GM10248 (cell line): ENCODE results near the gene MTARC2.
A peak's percentile ranks its signal among the peaks of the same experiment; 100 is the strongest.

Experiments used
- CTCF ChIA-PET: fragments of 300-600 bp; sonication (Branson Sonifier 250); formaldehyde crosslinking; extraction: SDS; loops from one replicate; lab custom pipeline; 2021; ENCODE audit warnings: antibody characterized with exemption; lab: Yijun Ruan, JAX
- POLR2A ChIA-PET: fragments of 350-650 bp; sonication (Branson Sonifier 250); formaldehyde crosslinking; extraction: SDS; loops from one replicate; lab custom pipeline; 2020; ENCODE audit warnings: antibody characterized with exemption; lab: Yijun Ruan, JAX
- DNase-seq: peaks from one replicate; pipeline ENCODE4 v3.0.0; 2012; ENCODE audit errors: extremely low spot score
- TF ChIP-seq, protein P1 (sequence below): IDR thresholded peaks from 2 replicates; pipeline ENCODE4 v1.5.1; 2012; ENCODE audit warnings: mild to moderate bottlenecking, low read depth; ENCODE audit errors: extremely low read depth, missing control alignments, control extremely low read depth

The MTARC2 gene

DNA sequence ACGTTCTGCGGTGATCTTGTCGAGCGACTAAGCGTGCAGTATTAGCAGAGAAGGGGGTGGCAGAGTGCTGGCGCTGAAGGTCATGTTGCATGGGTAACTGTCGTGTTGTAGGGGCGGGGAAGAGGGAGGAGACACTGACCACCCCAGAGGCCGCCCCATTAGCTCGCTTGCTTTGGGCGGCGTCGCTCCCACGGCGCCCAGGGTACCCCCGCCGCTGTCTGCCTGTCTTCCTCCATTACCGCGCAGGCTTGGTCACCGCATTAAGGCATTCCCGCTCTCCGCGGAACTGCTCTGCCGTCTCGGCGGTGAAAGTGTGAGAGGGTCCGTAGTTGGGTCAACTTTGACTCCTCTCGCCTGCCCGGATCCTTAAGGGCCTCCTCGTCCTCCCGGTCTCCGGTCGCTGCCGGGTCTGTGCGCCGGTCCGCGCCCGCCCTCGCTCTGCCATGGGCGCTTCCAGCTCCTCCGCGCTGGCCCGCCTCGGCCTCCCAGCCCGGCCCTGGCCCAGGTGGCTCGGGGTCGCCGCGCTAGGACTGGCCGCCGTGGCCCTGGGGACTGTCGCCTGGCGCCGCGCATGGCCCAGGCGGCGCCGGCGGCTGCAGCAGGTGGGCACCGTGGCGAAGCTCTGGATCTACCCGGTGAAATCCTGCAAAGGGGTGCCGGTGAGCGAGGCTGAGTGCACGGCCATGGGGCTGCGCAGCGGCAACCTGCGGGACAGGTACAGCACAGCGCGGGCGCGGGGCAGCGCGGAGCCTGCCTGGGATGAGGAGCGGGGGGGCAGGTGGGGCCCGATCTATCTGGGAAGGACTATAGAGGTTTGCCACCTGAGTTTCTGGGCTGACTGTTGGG, at the start of gene MTARC2:
Gene MTARC2 (plus strand): TSS at position 234 of the 846 bp plus-strand sequence. CDS start 210 bp downstream, at position 444.
- DNase-seq = peak; percentile 52
- CTCF ChIA-PET = interaction anchor here (1.1 to 5.2 kb wide), 3 partner anchors 11 to 27 kb away, joined by 3 to 35 read pairs (median 4); no protein-coding TSS in a partner anchor
- TF ChIP-seq, protein P1, sequence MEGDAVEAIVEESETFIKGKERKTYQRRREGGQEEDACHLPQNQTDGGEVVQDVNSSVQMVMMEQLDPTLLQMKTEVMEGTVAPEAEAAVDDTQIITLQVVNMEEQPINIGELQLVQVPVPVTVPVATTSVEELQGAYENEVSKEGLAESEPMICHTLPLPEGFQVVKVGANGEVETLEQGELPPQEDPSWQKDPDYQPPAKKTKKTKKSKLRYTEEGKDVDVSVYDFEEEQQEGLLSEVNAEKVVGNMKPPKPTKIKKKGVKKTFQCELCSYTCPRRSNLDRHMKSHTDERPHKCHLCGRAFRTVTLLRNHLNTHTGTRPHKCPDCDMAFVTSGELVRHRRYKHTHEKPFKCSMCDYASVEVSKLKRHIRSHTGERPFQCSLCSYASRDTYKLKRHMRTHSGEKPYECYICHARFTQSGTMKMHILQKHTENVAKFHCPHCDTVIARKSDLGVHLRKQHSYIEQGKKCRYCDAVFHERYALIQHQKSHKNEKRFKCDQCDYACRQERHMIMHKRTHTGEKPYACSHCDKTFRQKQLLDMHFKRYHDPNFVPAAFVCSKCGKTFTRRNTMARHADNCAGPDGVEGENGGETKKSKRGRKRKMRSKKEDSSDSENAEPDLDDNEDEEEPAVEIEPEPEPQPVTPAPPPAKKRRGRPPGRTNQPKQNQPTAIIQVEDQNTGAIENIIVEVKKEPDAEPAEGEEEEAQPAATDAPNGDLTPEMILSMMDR = no peak
- POLR2A ChIA-PET = no interaction called here

DNA sequence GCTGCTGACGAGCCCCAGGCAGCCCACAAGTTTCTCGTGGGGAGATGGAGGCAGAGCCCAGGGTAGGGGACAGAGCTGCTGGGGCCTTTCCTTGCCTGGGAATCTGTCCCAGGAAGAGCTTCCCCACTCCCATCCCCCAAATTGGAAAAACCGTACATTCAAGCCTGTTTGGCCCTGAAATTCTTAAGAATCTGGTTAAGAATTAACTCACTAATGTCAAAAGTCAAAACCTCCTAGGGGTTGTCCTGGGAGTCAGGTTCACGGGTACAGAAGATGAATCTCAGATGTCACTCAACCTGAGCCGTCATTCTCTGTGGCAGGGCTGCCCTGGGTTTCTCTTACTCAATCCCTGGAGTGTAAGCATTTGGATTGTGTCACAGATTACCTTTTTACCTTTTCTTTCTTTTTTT, 49.5 kb upstream of the MTARC2 start:
- POLR2A ChIA-PET = no interaction called here
- TF ChIP-seq, protein P1 = no peak
- CTCF ChIA-PET = interaction anchor here (0.7 kb wide), 2 partner anchors 8 to 77 kb away, joined by 3 read pairs; no protein-coding TSS in a partner anchor
- no peak for DNase-seq

DNA sequence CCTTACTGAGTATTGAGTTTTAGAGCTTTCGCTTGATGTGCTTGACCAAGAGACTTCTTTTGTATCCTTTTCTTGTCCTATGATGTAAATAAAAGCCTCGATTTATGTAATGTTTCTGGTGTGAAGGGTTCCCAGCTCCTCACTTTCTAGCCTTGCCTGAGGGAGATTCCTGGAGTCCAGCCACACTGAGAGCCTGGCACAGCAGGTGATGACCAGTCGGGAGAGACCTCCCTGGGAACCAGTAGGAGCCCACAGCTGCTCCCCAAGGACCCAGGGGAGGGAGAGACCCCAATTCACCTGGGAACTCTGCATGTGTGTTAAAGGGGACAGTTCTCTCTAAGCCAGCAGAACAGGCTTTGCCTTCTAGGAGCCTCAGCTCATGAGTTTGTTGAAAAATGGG, 49.1 kb upstream of the MTARC2 start:
- CTCF ChIA-PET = interaction anchor here (0.7 kb wide), 2 partner anchors 8 to 76 kb away, joined by 3 read pairs; no protein-coding TSS in a partner anchor

DNA sequence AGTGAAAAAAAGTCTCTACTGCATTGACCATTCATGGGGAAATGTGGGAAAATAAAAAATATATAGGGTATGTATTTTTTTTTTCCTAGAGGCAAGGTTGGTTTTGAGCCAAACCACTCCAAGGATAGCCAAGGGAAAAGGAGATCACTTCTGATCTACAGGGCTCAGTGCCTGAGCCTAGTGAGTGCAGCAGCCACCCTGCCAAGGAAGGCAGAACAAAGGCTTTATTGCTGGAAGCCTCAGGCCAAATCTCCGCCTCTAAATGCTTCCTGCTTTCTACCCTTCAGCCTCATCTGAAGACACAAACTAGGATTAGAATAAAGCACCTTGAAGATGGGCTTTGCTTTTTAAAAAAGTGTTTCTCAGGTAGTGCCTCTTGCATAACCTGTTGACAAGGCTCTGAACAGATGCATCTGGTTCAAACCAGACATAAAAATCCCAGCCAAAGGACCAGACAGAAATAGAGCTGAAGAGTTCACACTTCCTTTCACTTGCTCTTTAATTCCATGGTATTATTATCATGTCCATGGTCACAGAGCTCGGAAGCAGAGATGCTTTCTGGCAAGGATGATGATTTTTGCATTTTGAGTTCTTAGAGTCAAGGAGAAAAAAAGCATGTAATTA, 47.5 kb upstream of the MTARC2 start:
- POLR2A ChIA-PET = no interaction called here
- DNase-seq = no peak
- TF ChIP-seq, protein P1 = no peak
- CTCF ChIA-PET = interaction anchor here (3.2 kb wide), 1 partner anchor 33 kb away, joined by 15 read pairs; no protein-coding TSS in a partner anchor

More for the DNA sequence above, 49.1 kb upstream of the MTARC2 start:
- DNase-seq = no peak
- POLR2A ChIA-PET = no interaction called here
- TF ChIP-seq, protein P1 = no peak

DNA sequence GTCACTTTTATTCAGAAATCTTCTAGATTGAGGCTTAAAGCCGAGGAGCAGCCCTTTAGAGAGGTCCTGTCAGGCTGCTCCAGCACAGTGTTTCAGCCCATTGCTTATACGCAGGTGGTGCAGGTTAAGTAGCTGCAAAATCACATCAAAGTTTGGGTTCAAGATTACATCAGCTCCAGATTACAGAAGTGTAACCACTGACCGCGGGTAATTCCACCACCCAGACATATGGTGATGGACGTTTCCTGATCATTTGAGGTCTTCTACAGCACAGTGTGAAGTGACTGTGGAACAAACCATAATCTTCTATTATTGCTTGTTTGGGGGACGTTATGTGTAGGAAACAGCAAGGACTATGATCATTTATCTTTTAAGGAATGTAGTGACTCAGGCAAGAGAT, 46.1 kb upstream of the MTARC2 start:
- TF ChIP-seq, protein P1 = no peak
- ChIA-PET CTCF (interaction anchor here (1.5 to 3.2 kb wide), 4 partner anchors 9 to 75 kb away, joined by 3 to 15 read pairs (median 6); no protein-coding TSS in a partner anchor), POLR2A (no interaction called here)
- no peak for DNase-seq

DNA sequence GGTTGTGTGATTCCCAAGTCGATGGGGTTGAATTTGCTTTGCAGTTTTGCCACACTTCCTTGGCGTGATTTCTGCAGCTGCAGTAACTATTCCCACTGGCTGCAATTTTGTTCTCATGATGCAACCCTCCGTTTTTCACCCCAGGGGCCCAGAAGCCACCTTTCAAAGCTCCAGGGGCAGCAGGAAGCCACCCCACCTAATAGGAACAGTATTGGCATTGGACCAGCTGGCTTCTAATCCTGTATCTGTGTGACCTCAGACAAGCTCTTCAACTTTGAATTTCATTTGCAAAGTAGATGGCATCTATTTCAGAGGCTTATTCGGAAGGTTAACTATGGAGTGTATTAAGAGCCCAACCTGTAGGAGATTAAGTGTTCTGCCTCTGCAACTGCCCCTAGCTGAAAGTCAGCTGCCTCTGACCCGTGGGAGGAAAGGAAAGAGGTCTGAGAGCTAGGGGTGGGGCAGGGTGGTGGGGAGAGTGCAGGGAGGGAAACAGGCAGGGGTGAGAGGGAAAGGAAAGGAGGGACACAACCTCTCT, 45.3 kb upstream of the MTARC2 start:
- DNase-seq = no peak
- CTCF ChIA-PET = interaction anchor here (0.6 to 3.2 kb wide), 9 partner anchors 9 to 408 kb away, joined by 3 to 15 read pairs (median 3); no protein-coding TSS in a partner anchor
- POLR2A ChIA-PET = no interaction called here
- TF ChIP-seq, protein P1 = no peak
